Measurements from ENCODE around the gene ETV7. TPM values are rescaled to one million over a fixed set of nuclear protein-coding genes. Genes with fewer than 3 reads are reported as not detected.

Gene ETV7
- total RNA-seq, 1 experiment from 2014 or later = 0.58 TPM

- Histone ChIP-seq H3K27me3 (replicated peaks; ENCODE audit: insufficient read depth, low read depth, low read length, poor library complexity) (no peaks in the 10 kb centered on the region), H3K4me1 (ENCODE audit: insufficient read depth, low read length, poor library complexity, severe bottlenecking) (no peaks in the 10 kb centered on the region), H3K27ac (ENCODE audit: low read depth, low read length, poor library complexity, severe bottlenecking) (no peak overlapping the region), H3K9me3 (ENCODE audit: low read depth, low read length, poor library complexity, severe bottlenecking) (no peaks in the 10 kb centered on the region), H3K36me3 (ENCODE audit: insufficient read depth, low read length, poor library complexity, severe bottlenecking) (no peaks in the 10 kb centered on the region), H3K4me3 (ENCODE audit: low read depth, low read length, poor library complexity, severe bottlenecking) (no peak overlapping the region)
- BruUV-seq (replicated peaks) = no TSS peak
- DNase-seq (ENCODE audit: low spot score) = no peak
- CTCF ChIA-PET = interaction anchor here (1.4 kb wide), 1 partner anchor 21 kb away, joined by 4 read pairs; no protein-coding TSS in a partner anchor
- POLR2A ChIA-PET (ENCODE audit: low non-redundant PET) = no interaction called here
- TF ChIP-seq EZH2 (IDR thresholded peaks at IDR 0.05; ENCODE audit: borderline replicate concordance, low read depth, low read length, poor library complexity, severe bottlenecking) = no peak
- no peak for TF ChIP-seq CTCF (conservative IDR thresholded peaks at IDR 0.05; ENCODE audit: low read depth, low read length)
- intact Hi-C loops (cut with micrococcal nuclease; ENCODE audit: unreplicated experiment) = no loop called here
Observed at GRCh38 chr6:36323062-36323461, 64.4 kb downstream of the ETV7 start.

GRCh38 chr6:36322591-36322990 is 64.9 kb downstream of the ETV7 start:
- Histone ChIP-seq H3K27me3 (replicated peaks; ENCODE audit: insufficient read depth, low read depth, low read length, poor library complexity) (no peaks in the 10 kb centered on the region), H3K4me3 (ENCODE audit: low read depth, low read length, poor library complexity, severe bottlenecking) (no peak overlapping the region), H3K36me3 (ENCODE audit: insufficient read depth, low read length, poor library complexity, severe bottlenecking) (no peaks in the 10 kb centered on the region), H3K9me3 (ENCODE audit: low read depth, low read length, poor library complexity, severe bottlenecking) (no peaks in the 10 kb centered on the region), H3K27ac (ENCODE audit: low read depth, low read length, poor library complexity, severe bottlenecking) (no peak overlapping the region), H3K4me1 (ENCODE audit: insufficient read depth, low read length, poor library complexity, severe bottlenecking) (no peaks in the 10 kb centered on the region)
- ChIA-PET CTCF (interaction anchor here (1.4 kb wide), 1 partner anchor 20 kb away, joined by 4 read pairs; no protein-coding TSS in a partner anchor), POLR2A (ENCODE audit: low non-redundant PET) (no interaction called here)
- intact Hi-C loops (cut with micrococcal nuclease; ENCODE audit: unreplicated experiment) = no loop called here
- no peak for TF ChIP-seq CTCF (conservative IDR thresholded peaks at IDR 0.05; ENCODE audit: low read depth, low read length)
- TF ChIP-seq EZH2 (IDR thresholded peaks at IDR 0.05; ENCODE audit: borderline replicate concordance, low read depth, low read length, poor library complexity, severe bottlenecking) = no peak
- no TSS peak for BruUV-seq (replicated peaks)
- DNase-seq (ENCODE audit: low spot score) = no peak

DNA sequence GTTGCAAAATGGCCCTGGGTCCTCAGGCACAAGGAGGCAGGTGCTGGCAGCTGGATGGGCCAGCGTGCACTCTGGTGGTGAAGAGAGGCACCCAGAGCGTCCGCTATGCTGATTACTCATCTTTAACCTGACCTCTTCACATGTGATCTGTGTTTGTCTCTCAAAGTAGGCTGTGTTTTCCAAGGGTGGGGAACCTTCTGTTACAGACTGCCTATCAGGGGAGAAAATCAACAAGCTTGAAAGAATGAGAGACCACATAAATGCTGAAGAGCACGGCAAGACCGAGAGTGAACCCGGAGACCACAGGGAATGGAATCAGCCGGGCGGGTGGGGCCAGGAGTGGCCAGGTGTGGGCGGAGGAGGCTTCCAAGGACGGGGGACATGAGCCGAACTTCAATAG is 67.0 kb downstream of the ETV7 start:
- intact Hi-C loops (cut with micrococcal nuclease; ENCODE audit: unreplicated experiment) = no loop called here
- TF ChIP-seq CTCF (conservative IDR thresholded peaks at IDR 0.05; ENCODE audit: low read depth, low read length) (no peak), EZH2 (IDR thresholded peaks at IDR 0.05; ENCODE audit: borderline replicate concordance, low read depth, low read length, poor library complexity, severe bottlenecking) (no peak)
- CTCF ChIA-PET = interaction anchor here (1.5 kb wide), 1 partner anchor 24 kb away, joined by 3 read pairs; no protein-coding TSS in a partner anchor
- Histone ChIP-seq H3K36me3 (ENCODE audit: insufficient read depth, low read length, poor library complexity, severe bottlenecking) (no peaks in the 10 kb centered on the region), H3K4me3 (ENCODE audit: low read depth, low read length, poor library complexity, severe bottlenecking) (no peak overlapping the region), H3K4me1 (ENCODE audit: insufficient read depth, low read length, poor library complexity, severe bottlenecking) (no peaks in the 10 kb centered on the region), H3K9me3 (ENCODE audit: low read depth, low read length, poor library complexity, severe bottlenecking) (no peaks in the 10 kb centered on the region), H3K27ac (ENCODE audit: low read depth, low read length, poor library complexity, severe bottlenecking) (no peak overlapping the region), H3K27me3 (replicated peaks; ENCODE audit: insufficient read depth, low read depth, low read length, poor library complexity) (no peaks in the 10 kb centered on the region)
- POLR2A ChIA-PET (ENCODE audit: low non-redundant PET) = no interaction called here
- no peak for DNase-seq (ENCODE audit: low spot score)
- no TSS peak for BruUV-seq (replicated peaks)

Measured in A673 (cell line).